ENCODE measurements around the gene CPN2.

CPN2 gene

GRCh38 chr3:194352667-194353246 is 1.6 kb upstream of the CPN2 start:
- TF ChIP-seq REST (IDR thresholded peaks at IDR 0.05; ENCODE audit: insufficient read depth in 1 of 2, low read depth in 2 of 2, low read length in 2 of 2), result no peak
- TF ChIP-seq TAF1 (IDR thresholded peaks at IDR 0.05; ENCODE audit: borderline replicate concordance, insufficient read depth, low read length), result no peak

GRCh38 chr3:194351952-194352536 is 916 bp upstream of the CPN2 start:
- TF ChIP-seq FOXP2 (optimal IDR thresholded peaks at IDR 0.05; ENCODE audit: borderline replicate concordance, extremely low read depth, extremely low read length, insufficient read depth) (no peak), SIN3A (IDR thresholded peaks at IDR 0.05; ENCODE audit: borderline replicate concordance, insufficient read depth, low read length) (no peak), POLR2AphosphoS5 (IDR thresholded peaks at IDR 0.05; ENCODE audit: low read depth, low read length) (no peak), TAF1 (IDR thresholded peaks at IDR 0.05; ENCODE audit: borderline replicate concordance, insufficient read depth, low read length) (no peak), REST (IDR thresholded peaks at IDR 0.05; ENCODE audit: insufficient read depth in 1 of 2, low read depth in 2 of 2, low read length in 2 of 2) (no peak)

- TF ChIP-seq SIN3A (IDR thresholded peaks at IDR 0.05; ENCODE audit: borderline replicate concordance, insufficient read depth, low read length), result no peak
- no peak for TF ChIP-seq POLR2AphosphoS5 (IDR thresholded peaks at IDR 0.05; ENCODE audit: low read depth, low read length)
- no peak for TF ChIP-seq TAF1 (IDR thresholded peaks at IDR 0.05; ENCODE audit: borderline replicate concordance, insufficient read depth, low read length)
- no peak for TF ChIP-seq REST (IDR thresholded peaks at IDR 0.05; ENCODE audit: insufficient read depth in 1 of 2, low read depth in 2 of 2, low read length in 2 of 2)
- no peak for TF ChIP-seq FOXP2 (optimal IDR thresholded peaks at IDR 0.05; ENCODE audit: borderline replicate concordance, extremely low read depth, extremely low read length, insufficient read depth)
These were observed 429 bp downstream of the CPN2 start for GRCh38 chr3:194350726-194351071.

- TF ChIP-seq SIN3A (IDR thresholded peaks at IDR 0.05; ENCODE audit: borderline replicate concordance, insufficient read depth, low read length) (no peak), REST (IDR thresholded peaks at IDR 0.05; ENCODE audit: insufficient read depth in 1 of 2, low read depth in 2 of 2, low read length in 2 of 2) (no peak), FOXP2 (optimal IDR thresholded peaks at IDR 0.05; ENCODE audit: borderline replicate concordance, extremely low read depth, extremely low read length, insufficient read depth) (no peak), TAF1 (IDR thresholded peaks at IDR 0.05; ENCODE audit: borderline replicate concordance, insufficient read depth, low read length) (no peak), POLR2AphosphoS5 (IDR thresholded peaks at IDR 0.05; ENCODE audit: low read depth, low read length) (no peak)
These were observed 2.8 kb downstream of the CPN2 start for GRCh38 chr3:194348354-194348753.

- TF ChIP-seq TAF1 (IDR thresholded peaks at IDR 0.05; ENCODE audit: borderline replicate concordance, insufficient read depth, low read length), result no peak
- TF ChIP-seq SIN3A (IDR thresholded peaks at IDR 0.05; ENCODE audit: borderline replicate concordance, insufficient read depth, low read length), result no peak
- no peak for TF ChIP-seq POLR2AphosphoS5 (IDR thresholded peaks at IDR 0.05; ENCODE audit: low read depth, low read length)
These were observed 4.5 kb downstream of the CPN2 start for GRCh38 chr3:194346621-194347020.

Data from PFSK-1 (cell line).